NB4 (cell line): ENCODE results near the gene AP3M1.

ENCODE experiments used
- POLR2A ChIP-seq: IDR thresholded peaks from 2 replicates; pipeline ENCODE4 v1.6.1; 2011; ENCODE audit warnings: mild to moderate bottlenecking; ENCODE audit not compliant: insufficient read length; ENCODE audit errors: extremely low read depth
- TF ChIP-seq, protein P1 (sequence below): IDR thresholded peaks from one replicate; pipeline ENCODE4 v1.5.1; 2012; ENCODE audit warnings: low read depth, low read length

DNA sequence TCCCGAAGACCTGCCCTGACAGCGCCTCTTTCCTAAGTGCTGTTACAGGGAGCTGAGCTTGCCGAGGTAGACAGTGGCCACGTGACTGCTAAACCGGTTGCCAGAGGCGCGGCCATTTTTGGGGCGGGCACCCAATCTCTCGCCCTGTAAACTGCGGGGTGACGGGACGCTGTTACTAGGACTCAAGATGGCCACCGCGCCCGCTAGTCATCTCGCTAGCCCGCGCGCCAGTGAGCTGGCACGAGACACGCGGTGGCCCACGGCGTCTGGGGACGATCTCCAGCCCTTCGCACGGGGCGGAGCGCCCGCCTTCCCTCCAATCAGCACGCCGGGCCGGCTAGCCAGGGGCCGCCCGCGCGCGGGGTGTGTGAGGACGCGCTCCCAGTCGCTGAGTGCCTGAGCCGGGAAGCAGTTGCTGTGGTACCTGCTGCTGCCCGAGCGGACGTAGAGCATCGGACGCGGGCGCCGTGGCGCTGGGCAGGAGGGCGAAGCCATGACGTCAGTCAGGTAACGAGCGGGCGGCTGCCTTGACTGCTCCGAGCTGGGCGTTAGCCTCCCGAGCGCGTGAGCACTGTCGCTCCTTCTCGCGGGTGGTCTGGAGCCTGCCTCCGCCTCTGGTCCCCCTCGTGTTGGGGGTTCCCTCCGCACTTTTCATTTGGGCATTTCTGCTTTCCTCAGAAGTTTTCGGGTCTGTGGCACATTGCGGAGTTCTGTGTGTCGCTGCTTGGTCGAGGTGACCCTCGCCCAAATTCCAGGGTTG lies 25.9 kb upstream of the AP3M1 start:
- TF ChIP-seq, protein P1, sequence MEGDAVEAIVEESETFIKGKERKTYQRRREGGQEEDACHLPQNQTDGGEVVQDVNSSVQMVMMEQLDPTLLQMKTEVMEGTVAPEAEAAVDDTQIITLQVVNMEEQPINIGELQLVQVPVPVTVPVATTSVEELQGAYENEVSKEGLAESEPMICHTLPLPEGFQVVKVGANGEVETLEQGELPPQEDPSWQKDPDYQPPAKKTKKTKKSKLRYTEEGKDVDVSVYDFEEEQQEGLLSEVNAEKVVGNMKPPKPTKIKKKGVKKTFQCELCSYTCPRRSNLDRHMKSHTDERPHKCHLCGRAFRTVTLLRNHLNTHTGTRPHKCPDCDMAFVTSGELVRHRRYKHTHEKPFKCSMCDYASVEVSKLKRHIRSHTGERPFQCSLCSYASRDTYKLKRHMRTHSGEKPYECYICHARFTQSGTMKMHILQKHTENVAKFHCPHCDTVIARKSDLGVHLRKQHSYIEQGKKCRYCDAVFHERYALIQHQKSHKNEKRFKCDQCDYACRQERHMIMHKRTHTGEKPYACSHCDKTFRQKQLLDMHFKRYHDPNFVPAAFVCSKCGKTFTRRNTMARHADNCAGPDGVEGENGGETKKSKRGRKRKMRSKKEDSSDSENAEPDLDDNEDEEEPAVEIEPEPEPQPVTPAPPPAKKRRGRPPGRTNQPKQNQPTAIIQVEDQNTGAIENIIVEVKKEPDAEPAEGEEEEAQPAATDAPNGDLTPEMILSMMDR: no peak
- TF ChIP-seq POLR2A: peak; percentile 96
